WTC11 (cell line): Measurements from ENCODE around the gene TRPC4AP. TPM values are rescaled to one million over a fixed set of nuclear protein-coding genes. Genes with fewer than 3 reads are reported as not detected.

Source experiments
- ATAC-seq: fragments of 200-7000 bp; cut with Tn5 transposase; 2 replicates; pipeline ENCODE4 v1.10.0; 2021; ENCODE audit warnings: mild to moderate bottlenecking, moderate library complexity
- CTCF ChIA-PET: fragments of 300-600 bp; sonication (Branson Sonifier 250); formaldehyde crosslinking; loops from one replicate; lab custom pipeline; 2021; ENCODE audit warnings: antibody characterized with exemption; lab: Charles Lee
- POLR2A ChIA-PET: fragments of 350-600 bp; sonication (Branson Sonifier 250); formaldehyde crosslinking; loops from one replicate; lab custom pipeline; 2021; ENCODE audit warnings: antibody characterized with exemption; lab: Charles Lee
- DNase-seq: peaks from one replicate; pipeline ENCODE4 v3.0.0; 2021; ENCODE audit warnings: low spot score
- H3K27ac Mint-ChIP-seq: 2 replicates; pipeline ENCODE4 v1.8.0; 2021; ENCODE audit warnings: mixed read lengths
- H3K27me3 Mint-ChIP-seq: 2 replicates; pipeline ENCODE4 v1.8.0; 2021; ENCODE audit warnings: low read depth, mild to moderate bottlenecking, moderate library complexity, mixed read lengths
- H3K36me3 Mint-ChIP-seq: 2 replicates; pipeline ENCODE4 v1.8.0; 2021; ENCODE audit warnings: mixed read lengths
- H3K4me1 Mint-ChIP-seq: 2 replicates; pipeline ENCODE4 v1.8.0; 2022; ENCODE audit warnings: mixed read lengths
- H3K4me3 Mint-ChIP-seq: 2 replicates; pipeline ENCODE4 v1.8.0; 2021; ENCODE audit warnings: mild to moderate bottlenecking, moderate library complexity, mixed read lengths
- H3K9me3 Mint-ChIP-seq: 2 replicates; pipeline ENCODE4 v1.8.0; 2021; ENCODE audit warnings: mixed read lengths
- CTCF ChIP-seq: fragments of 200-600 bp; IDR thresholded peaks from 2 replicates; pipeline ENCODE4 v1.8.0; 2022; ENCODE audit warnings: antibody characterized with exemption
- E2F5 ChIP-seq: sonication (generic); formaldehyde crosslinking; IDR thresholded peaks from 2 replicates; pipeline ENCODE4 v1.8.1; 2022; ENCODE audit warnings: mild to moderate bottlenecking, moderate library complexity, missing genetic modification reagents
- ERG ChIP-seq: fragments of 250-450 bp; sonication (Bioruptor Pico); IDR thresholded peaks from 2 replicates; pipeline ENCODE4 v1.8.0; 2021; ENCODE audit warnings: mild to moderate bottlenecking
- ETV6 ChIP-seq: sonication (generic); formaldehyde crosslinking; IDR thresholded peaks from 2 replicates; pipeline ENCODE4 v1.8.1; 2022; ENCODE audit warnings: mild to moderate bottlenecking, missing genetic modification reagents
- FOXP1 ChIP-seq: sonication (generic); formaldehyde crosslinking; IDR thresholded peaks from 2 replicates; pipeline ENCODE4 v1.8.0; 2022; ENCODE audit warnings: missing genetic modification reagents, mild to moderate bottlenecking, moderate library complexity, borderline replicate concordance
- IRF1 ChIP-seq: sonication (generic); formaldehyde crosslinking; IDR thresholded peaks from 2 replicates; pipeline ENCODE4 v1.8.0; 2023; ENCODE audit warnings: missing genetic modification reagents
- IRF2 ChIP-seq: sonication (generic); formaldehyde crosslinking; IDR thresholded peaks from 2 replicates; pipeline ENCODE4 v1.8.0; 2022; ENCODE audit warnings: low read depth, missing genetic modification reagents, borderline replicate concordance
- JUN ChIP-seq: sonication (generic); formaldehyde crosslinking; IDR thresholded peaks from 2 replicates; pipeline ENCODE4 v1.8.0; 2023; ENCODE audit warnings: mild to moderate bottlenecking, missing genetic modification reagents
- KAT7 ChIP-seq: sonication (generic); formaldehyde crosslinking; IDR thresholded peaks from 2 replicates; pipeline ENCODE4 v1.8.1; 2023; ENCODE audit warnings: missing genetic modification reagents, mild to moderate bottlenecking, borderline replicate concordance
- MAX ChIP-seq: sonication (generic); formaldehyde crosslinking; IDR thresholded peaks from 2 replicates; pipeline ENCODE4 v1.8.0; 2022; ENCODE audit warnings: mild to moderate bottlenecking, missing genetic modification reagents
- NFE2L1 ChIP-seq: sonication (generic); formaldehyde crosslinking; IDR thresholded peaks from 2 replicates; pipeline ENCODE4 v1.8.1; 2023; ENCODE audit warnings: missing genetic modification reagents
- SP1 ChIP-seq: sonication (generic); formaldehyde crosslinking; conservative IDR thresholded peaks from 2 replicates; pipeline ENCODE4 v1.8.1; 2022; ENCODE audit warnings: missing genetic modification reagents
- TCF7 ChIP-seq: sonication (generic); formaldehyde crosslinking; IDR thresholded peaks from 2 replicates; pipeline ENCODE4 v1.8.0; 2022; ENCODE audit warnings: mild to moderate bottlenecking, low read depth, missing genetic modification reagents, moderate library complexity
- total RNA-seq: library from RNA; stranded (reverse); gene quantifications from 3 replicates; pipeline ENCODE4 v1.2.3, GENCODE V29; 2021
- TF ChIP-seq, protein P1 (sequence below): sonication (generic); formaldehyde crosslinking; IDR thresholded peaks from 2 replicates; pipeline ENCODE4 v1.8.0; 2022; ENCODE audit warnings: mild to moderate bottlenecking, missing genetic modification reagents
- TF ChIP-seq, protein P2 (sequence below): sonication (generic); formaldehyde crosslinking; IDR thresholded peaks from 2 replicates; pipeline ENCODE4 v1.8.0; 2023; ENCODE audit warnings: missing genetic modification reagents, mild to moderate bottlenecking, borderline replicate concordance
- TF ChIP-seq, protein P3 (sequence below): sonication (generic); formaldehyde crosslinking; IDR thresholded peaks from 2 replicates; pipeline ENCODE4 v1.8.1; 2023; ENCODE audit warnings: mild to moderate bottlenecking, missing genetic modification reagents, moderate library complexity

The TRPC4AP gene
- total RNA-seq, 1 experiment from 2014 or later = 73.8 TPM

DNA sequence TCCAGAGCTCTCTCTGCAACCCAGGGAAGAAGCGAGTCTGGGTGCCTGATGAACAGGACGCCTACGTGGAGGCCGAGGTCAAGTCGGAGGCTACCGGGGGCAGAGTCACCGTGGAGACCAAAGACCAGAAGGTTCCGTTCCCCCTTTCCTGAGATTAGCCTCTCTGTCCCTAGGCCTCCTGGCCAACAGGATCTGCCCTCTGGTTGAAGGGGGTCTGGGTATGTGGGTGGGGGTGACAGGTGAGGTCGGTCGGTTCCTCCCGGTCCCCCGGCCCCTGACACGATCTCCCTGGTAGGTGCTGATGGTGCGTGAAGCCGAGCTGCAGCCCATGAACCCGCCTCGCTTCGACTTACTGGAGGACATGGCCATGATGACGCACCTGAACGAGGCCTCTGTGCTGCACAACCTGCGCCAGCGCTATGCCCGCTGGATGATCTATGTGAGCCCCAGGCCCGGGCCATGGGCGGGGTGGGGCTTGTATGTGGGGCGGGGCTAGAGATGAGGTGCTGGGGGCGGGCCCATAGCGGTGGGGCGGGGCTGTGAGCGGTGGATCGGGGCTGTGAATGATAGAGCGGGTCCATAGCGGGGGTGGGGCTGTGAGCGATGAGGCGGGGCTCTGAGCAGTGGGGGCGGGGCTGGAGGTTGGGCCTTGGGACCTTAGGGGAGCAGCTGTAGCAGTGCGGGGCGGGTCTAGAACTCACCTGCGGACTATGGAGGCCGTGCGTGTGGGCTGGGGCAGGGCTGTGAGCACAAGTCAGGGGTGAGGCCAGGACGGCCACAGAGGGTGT is 113.0 kb downstream of the TRPC4AP start (continued):
- TF ChIP-seq FOXP1 (CRISPR knock-in tag) (no peak), JUN (CRISPR knock-in tag) (no peak), ERG (CRISPR knock-in tag) (no peak), E2F5 (CRISPR knock-in tag) (no peak), MAX (CRISPR knock-in tag) (no peak), IRF2 (no peak)

GRCh38 chr20:34978092-34978744 is 114.4 kb downstream of the TRPC4AP start:
- H3K9me3 Mint-ChIP-seq = no peaks in the 10 kb centered on the region
- ChIA-PET CTCF (interaction anchor here (0.9 to 2.0 kb wide), 3 partner anchors 20 to 104 kb away, joined by 3 to 8 read pairs (median 5); no protein-coding TSS in a partner anchor), POLR2A (no interaction called here)
- no peak for ATAC-seq
- peaks cover 23% of the 10 kb centered on the region for H3K27me3 Mint-ChIP-seq
- no peaks in the 10 kb centered on the region for H3K36me3 Mint-ChIP-seq
- no peak overlapping the region for H3K4me3 Mint-ChIP-seq
- H3K27ac Mint-ChIP-seq = no peak overlapping the region
- no peak for TF ChIP-seq SP1 (CRISPR knock-in tag)
- TF ChIP-seq, all 79 proteins: peak for 0
- H3K4me1 Mint-ChIP-seq = peaks cover 48% of the 10 kb centered on the region
- no peak for DNase-seq

DNA sequence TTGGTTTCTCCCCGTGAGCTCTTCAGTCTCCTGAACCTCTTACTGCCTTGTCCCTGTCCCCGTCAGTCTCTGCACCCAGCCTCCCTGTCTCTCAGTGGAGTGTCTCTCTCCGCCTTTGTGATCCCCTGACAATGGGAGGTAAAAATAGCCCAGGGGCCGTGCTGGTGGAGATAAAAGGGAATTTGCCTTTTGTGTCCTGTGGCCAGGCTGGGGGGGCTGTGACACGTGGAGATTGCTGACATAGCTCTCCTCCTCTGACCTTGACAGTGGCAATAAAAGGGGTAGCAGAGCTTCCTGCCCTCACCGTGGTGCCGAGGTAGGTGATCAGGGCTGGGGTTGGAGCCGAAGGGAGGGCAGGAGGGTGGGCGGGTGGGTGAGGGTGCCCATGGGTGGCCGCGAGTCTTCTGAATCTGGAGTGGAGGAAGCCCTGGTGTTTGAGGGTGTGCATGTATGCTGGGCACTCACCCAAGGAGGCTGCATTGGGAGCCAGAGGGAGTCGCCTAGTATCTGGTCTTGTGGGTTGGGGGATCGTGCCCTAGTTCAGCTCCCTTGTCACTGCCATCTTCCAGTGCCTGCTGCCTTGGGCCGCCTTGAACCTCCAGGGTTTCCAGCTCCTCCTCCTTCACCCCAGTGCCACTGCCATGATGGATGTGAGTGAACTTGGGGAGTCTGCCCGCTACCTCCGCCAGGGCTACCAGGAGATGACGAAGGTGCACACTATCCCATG is 115.1 kb downstream of the TRPC4AP start:
- CTCF ChIA-PET = interaction anchor here (0.9 to 1.3 kb wide), 2 partner anchors 21 to 37 kb away, joined by 3 to 5 read pairs; no protein-coding TSS in a partner anchor
- ATAC-seq (no peak), DNase-seq (no peak)
- Mint-ChIP-seq H3K4me1 (peaks cover 46% of the 10 kb centered on the region), H3K27ac (no peak overlapping the region), H3K4me3 (no peak overlapping the region), H3K36me3 (no peaks in the 10 kb centered on the region), H3K27me3 (peaks cover 17% of the 10 kb centered on the region), H3K9me3 (no peaks in the 10 kb centered on the region)
- TF ChIP-seq TCF7 (CRISPR knock-in tag) (no peak), IRF1 (CRISPR knock-in tag) (no peak), JUN (CRISPR knock-in tag) (no peak), ETV6 (no peak), NFE2L1 (CRISPR knock-in tag) (no peak), CTCF (no peak), KAT7 (no peak)
- TF ChIP-seq, protein P1, sequence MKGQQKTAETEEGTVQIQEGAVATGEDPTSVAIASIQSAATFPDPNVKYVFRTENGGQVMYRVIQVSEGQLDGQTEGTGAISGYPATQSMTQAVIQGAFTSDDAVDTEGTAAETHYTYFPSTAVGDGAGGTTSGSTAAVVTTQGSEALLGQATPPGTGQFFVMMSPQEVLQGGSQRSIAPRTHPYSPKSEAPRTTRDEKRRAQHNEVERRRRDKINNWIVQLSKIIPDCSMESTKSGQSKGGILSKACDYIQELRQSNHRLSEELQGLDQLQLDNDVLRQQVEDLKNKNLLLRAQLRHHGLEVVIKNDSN (CRISPR knock-in tag) = no peak
- TF ChIP-seq, protein P2, sequence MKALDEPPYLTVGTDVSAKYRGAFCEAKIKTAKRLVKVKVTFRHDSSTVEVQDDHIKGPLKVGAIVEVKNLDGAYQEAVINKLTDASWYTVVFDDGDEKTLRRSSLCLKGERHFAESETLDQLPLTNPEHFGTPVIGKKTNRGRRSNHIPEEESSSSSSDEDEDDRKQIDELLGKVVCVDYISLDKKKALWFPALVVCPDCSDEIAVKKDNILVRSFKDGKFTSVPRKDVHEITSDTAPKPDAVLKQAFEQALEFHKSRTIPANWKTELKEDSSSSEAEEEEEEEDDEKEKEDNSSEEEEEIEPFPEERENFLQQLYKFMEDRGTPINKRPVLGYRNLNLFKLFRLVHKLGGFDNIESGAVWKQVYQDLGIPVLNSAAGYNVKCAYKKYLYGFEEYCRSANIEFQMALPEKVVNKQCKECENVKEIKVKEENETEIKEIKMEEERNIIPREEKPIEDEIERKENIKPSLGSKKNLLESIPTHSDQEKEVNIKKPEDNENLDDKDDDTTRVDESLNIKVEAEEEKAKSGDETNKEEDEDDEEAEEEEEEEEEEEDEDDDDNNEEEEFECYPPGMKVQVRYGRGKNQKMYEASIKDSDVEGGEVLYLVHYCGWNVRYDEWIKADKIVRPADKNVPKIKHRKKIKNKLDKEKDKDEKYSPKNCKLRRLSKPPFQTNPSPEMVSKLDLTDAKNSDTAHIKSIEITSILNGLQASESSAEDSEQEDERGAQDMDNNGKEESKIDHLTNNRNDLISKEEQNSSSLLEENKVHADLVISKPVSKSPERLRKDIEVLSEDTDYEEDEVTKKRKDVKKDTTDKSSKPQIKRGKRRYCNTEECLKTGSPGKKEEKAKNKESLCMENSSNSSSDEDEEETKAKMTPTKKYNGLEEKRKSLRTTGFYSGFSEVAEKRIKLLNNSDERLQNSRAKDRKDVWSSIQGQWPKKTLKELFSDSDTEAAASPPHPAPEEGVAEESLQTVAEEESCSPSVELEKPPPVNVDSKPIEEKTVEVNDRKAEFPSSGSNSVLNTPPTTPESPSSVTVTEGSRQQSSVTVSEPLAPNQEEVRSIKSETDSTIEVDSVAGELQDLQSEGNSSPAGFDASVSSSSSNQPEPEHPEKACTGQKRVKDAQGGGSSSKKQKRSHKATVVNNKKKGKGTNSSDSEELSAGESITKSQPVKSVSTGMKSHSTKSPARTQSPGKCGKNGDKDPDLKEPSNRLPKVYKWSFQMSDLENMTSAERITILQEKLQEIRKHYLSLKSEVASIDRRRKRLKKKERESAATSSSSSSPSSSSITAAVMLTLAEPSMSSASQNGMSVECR (CRISPR knock-in tag) = no peak
- TF ChIP-seq, protein P3, sequence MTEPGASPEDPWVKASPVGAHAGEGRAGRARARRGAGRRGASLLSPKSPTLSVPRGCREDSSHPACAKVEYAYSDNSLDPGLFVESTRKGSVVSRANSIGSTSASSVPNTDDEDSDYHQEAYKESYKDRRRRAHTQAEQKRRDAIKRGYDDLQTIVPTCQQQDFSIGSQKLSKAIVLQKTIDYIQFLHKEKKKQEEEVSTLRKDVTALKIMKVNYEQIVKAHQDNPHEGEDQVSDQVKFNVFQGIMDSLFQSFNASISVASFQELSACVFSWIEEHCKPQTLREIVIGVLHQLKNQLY (CRISPR knock-in tag) = no peak
- POLR2A ChIA-PET = no interaction called here
